ENCODE data around the gene RPS6KA3. TPM values are rescaled to one million over a fixed set of nuclear protein-coding genes. Genes with fewer than 3 reads are reported as not detected.

RPS6KA3 gene
- total and polyA plus RNA-seq, 9 of the 15 experiments (the other 6 are each of a cell fraction or from before 2014, with no cell fraction given), result 10.9 to 61.9 (median 37.4) TPM

GRCh38 chrX:20124964-20125363 is 141.7 kb downstream of the RPS6KA3 start:
- no peaks in the 10 kb centered on the region for H4K20me1 ChIP-seq (replicated peaks; ENCODE audit: control insufficient read depth, insufficient read depth, low read length)
- 0 out of 3 replicates have a peak, but pooled peaks have one; percentile 10 for ATAC-seq
- no peak overlapping the region for H3K9ac ChIP-seq (ENCODE audit: insufficient read depth in 1 of 2, low read depth in 2 of 2, low read length in 2 of 2)
- ChIA-PET POLR2A (interaction anchor here (0.7 kb wide), 1 partner anchor 1989 kb away, joined by 3 read pairs; no protein-coding TSS in a partner anchor), CTCF (ENCODE audit: low intra/inter-chr PET ratio) (no interaction called here)
- H3K4me2 ChIP-seq (ENCODE audit: insufficient read depth, low read length), result no peak overlapping the region
- no peak for FAIRE-seq
- intact Hi-C loops (cut with micrococcal nuclease) (no loop called here), in situ Hi-C loops (cut with MboI) (no loop called here)
- no peak overlapping the region for H2AFZ ChIP-seq (ENCODE audit: low read depth, low read length)
- H3K36me3 ChIP-seq (ENCODE audit: control insufficient read depth, insufficient read depth, low read length), result peaks cover 30% of the 10 kb centered on the region; the same call in 2 of the 3 replicates
- H3K79me2 ChIP-seq (ENCODE audit: control insufficient read depth, insufficient read depth, low read length), result no peaks in the 10 kb centered on the region
- H3K4me3 ChIP-seq, result no peak overlapping the region
- no peak for TF ChIP-seq PHB (CRISPR knock-in tag; IDR thresholded peaks at IDR 0.05)
- peak; percentile 34; the same call in 1 of the 2 replicates for TF ChIP-seq POLR2AphosphoS5 (IDR thresholded peaks at IDR 0.05; ENCODE audit: control insufficient read depth, insufficient read depth, low read depth, low read length)
- peak; percentile 55 for TF ChIP-seq POLR2A (conservative IDR thresholded peaks at IDR 0.05)
- H3K9me1 ChIP-seq (ENCODE audit: control insufficient read depth, insufficient read depth, low read length), result no peaks in the 10 kb centered on the region
- BruUV-seq (replicated peaks), result no TSS peak
- H3K9me3 ChIP-seq (replicated peaks; ENCODE audit: control insufficient read depth, insufficient read depth, low read depth, low read length), result no peaks in the 10 kb centered on the region
- peaks cover 0 to 3% of the 10 kb centered on the region in 2 experiments; a peak in 2 of 5 replicates for H3K4me1 ChIP-seq (replicated peaks in 1 of 2; ENCODE audit: control insufficient read depth in 2 of 2, insufficient read depth in 2 of 2, low read length in 2 of 2)
- DNase-seq (ENCODE audit: extremely low read depth in 1 of 4, low spot score in 3 of 4), result no peak
- no peaks in the 10 kb centered on the region for H3K27me3 ChIP-seq (ENCODE audit: control insufficient read depth in 2 of 2, insufficient read depth in 2 of 2, low read length in 2 of 2)
- H3K27ac ChIP-seq (ENCODE audit: extremely low read depth, low read depth, low read length), result no peak overlapping the region

GRCh38 chrX:20118065-20118824 is 148.5 kb downstream of the RPS6KA3 start:
- Histone ChIP-seq H3K27ac (ENCODE audit: extremely low read depth, low read depth, low read length) (no peak overlapping the region), H2AFZ (ENCODE audit: low read depth, low read length) (no peak overlapping the region), H3K36me3 (ENCODE audit: control insufficient read depth, insufficient read depth, low read length) (no peaks in the 10 kb centered on the region), H3K4me3 (no peak overlapping the region), H3K9ac (ENCODE audit: insufficient read depth in 1 of 2, low read depth in 2 of 2, low read length in 2 of 2) (no peak overlapping the region), H3K4me1 (replicated peaks in 1 of 2; ENCODE audit: control insufficient read depth in 2 of 2, insufficient read depth in 2 of 2, low read length in 2 of 2) (peaks cover 0 to 4% of the 10 kb centered on the region in 2 experiments; a peak in 2 of 5 replicates), H3K9me1 (ENCODE audit: control insufficient read depth, insufficient read depth, low read length) (no peaks in the 10 kb centered on the region), H3K79me2 (ENCODE audit: control insufficient read depth, insufficient read depth, low read length) (no peaks in the 10 kb centered on the region), H3K27me3 (ENCODE audit: control insufficient read depth in 2 of 2, insufficient read depth in 2 of 2, low read length in 2 of 2) (peaks cover 0 to 6% of the 10 kb centered on the region in 2 experiments; a peak in 1 of 5 replicates), H3K4me2 (ENCODE audit: insufficient read depth, low read length) (no peak overlapping the region), H4K20me1 (replicated peaks; ENCODE audit: control insufficient read depth, insufficient read depth, low read length) (no peaks in the 10 kb centered on the region), H3K9me3 (replicated peaks; ENCODE audit: control insufficient read depth, insufficient read depth, low read depth, low read length) (no peaks in the 10 kb centered on the region)
- 3% methylated on average over 10 of the region's 12 CpGs for WGBS (ENCODE audit: insufficient coverage, low coverage, missing lambda C conversion rate)
- DNase-seq (ENCODE audit: extremely low read depth in 1 of 4, low spot score in 3 of 4) (no peak), ATAC-seq (no peak), FAIRE-seq (no peak)
- intact Hi-C loops (cut with micrococcal nuclease) (no loop called here), in situ Hi-C loops (cut with MboI) (no loop called here)
- ChIA-PET CTCF (ENCODE audit: low intra/inter-chr PET ratio) (no interaction called here), POLR2A (interaction anchor here (0.7 kb wide), 1 partner anchor 9 kb away, joined by 3 read pairs; no protein-coding TSS in a partner anchor)
- BruUV-seq (replicated peaks), result no TSS peak
- TF ChIP-seq POLR2A (conservative IDR thresholded peaks at IDR 0.05) (no peak), CEBPZ (IDR thresholded peaks at IDR 0.05; ENCODE audit: borderline replicate concordance, low read depth, low read length) (no peak), PKNOX1 (IDR thresholded peaks at IDR 0.05) (no peak), E2F6 (IDR thresholded peaks at IDR 0.05; ENCODE audit: borderline replicate concordance in 1 of 2, extremely low read depth in 1 of 2, insufficient read depth in 1 of 2, insufficient read length in 1 of 2, low read depth in 1 of 2, low read length in 1 of 2, poor library complexity in 1 of 2, severe bottlenecking in 1 of 2) (no peak), MAFF (IDR thresholded peaks at IDR 0.05; ENCODE audit: low read length) (no peak), NFE2L1 (tag; IDR thresholded peaks at IDR 0.05; ENCODE audit: borderline replicate concordance, low read depth) (no peak)
